ENCODE results near the gene RETREG1.

DNA sequence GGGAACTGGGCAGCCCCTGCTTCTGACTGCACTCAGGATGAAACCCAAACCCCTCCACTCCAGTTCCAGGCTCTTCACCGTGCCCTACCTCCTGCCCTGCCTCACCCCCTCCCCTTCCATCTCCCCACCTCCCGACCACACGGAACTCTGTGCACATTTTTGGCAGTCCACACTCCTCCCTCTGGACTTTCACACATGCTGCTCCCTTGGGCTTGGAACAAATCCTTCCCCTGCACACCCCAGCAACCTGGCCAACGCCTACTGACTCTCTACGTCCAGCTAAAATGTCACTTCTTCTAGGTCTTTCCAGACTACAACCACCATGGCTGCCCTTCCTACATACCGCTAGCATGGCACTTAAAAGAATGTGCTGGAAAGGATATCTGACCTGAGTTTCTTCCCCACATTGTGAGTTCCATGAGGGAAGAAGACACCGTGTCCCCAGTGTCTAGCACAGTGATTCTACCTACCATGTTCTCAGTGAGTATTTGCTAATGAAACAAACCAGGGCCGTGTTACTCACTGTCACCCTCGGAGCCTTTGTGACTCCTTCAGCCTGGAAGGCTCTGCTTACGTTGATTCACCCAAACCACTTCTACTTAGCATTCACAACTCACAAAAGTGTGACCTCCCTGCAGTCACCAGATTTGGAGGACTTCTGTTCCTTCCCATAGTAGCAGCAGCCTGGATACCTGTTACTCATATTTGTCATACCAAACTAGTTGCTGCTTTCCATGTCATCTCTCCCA lies 18.7 kb downstream of the RETREG1 start:
- TF ChIP-seq EZH2 (IDR thresholded peaks at IDR 0.05) (no peak), POLR2AphosphoS5 (IDR thresholded peaks at IDR 0.05; ENCODE audit: borderline replicate concordance, low read depth, low read length) (no peak)
